SK-N-SH treated with all-trans-retinoic acid at 6 μM for 48 hours (cell line): Measurements from ENCODE around the gene PIH1D1.

ENCODE experiments used
- ATAC-seq: fragments of 200-7000 bp; cut with Tn5 transposase; 3 replicates; pipeline ENCODE4 v1.9.1; 2020; ENCODE audit warnings: mild to moderate bottlenecking, moderate library complexity
- BACH2 ChIP-seq: fragments of 250-450 bp; sonication (Bioruptor Pico); IDR thresholded peaks from 2 replicates; pipeline ENCODE4 v1.9.0; 2021; ENCODE audit warnings: mild to moderate bottlenecking, borderline replicate concordance
- CSDC2 ChIP-seq: fragments of 250-450 bp; sonication (Bioruptor Pico); IDR thresholded peaks from 2 replicates; pipeline ENCODE4 v1.5.0; 2020; ENCODE audit warnings: mild to moderate bottlenecking, moderate library complexity
- ESRRG ChIP-seq: fragments of 250-450 bp; sonication (Bioruptor Pico); IDR thresholded peaks from 2 replicates; pipeline ENCODE4 v1.6.1; 2021; ENCODE audit warnings: mild to moderate bottlenecking
- GLIS3 ChIP-seq: fragments of 250-450 bp; sonication (Bioruptor Pico); IDR thresholded peaks from 2 replicates; pipeline ENCODE4 v1.5.0; 2020; ENCODE audit warnings: mild to moderate bottlenecking, moderate library complexity
- OSR1 ChIP-seq: fragments of 250-450 bp; sonication (Bioruptor Pico); IDR thresholded peaks from 2 replicates; pipeline ENCODE4 v1.8.0; 2022; ENCODE audit warnings: moderate library complexity, mild to moderate bottlenecking, inconsistent platforms
- PPARA ChIP-seq: fragments of 250-450 bp; sonication (Bioruptor Pico); IDR thresholded peaks from 2 replicates; pipeline ENCODE4 v1.5.0; 2020; ENCODE audit warnings: mild to moderate bottlenecking, borderline replicate concordance
- RARB ChIP-seq: fragments of 250-450 bp; sonication (Bioruptor Pico); IDR thresholded peaks from 2 replicates; pipeline ENCODE4 v1.8.0; 2021; ENCODE audit warnings: mild to moderate bottlenecking, moderate library complexity
- SNAI2 ChIP-seq: fragments of 250-450 bp; sonication (Bioruptor Pico); IDR thresholded peaks from 2 replicates; pipeline ENCODE4 v1.5.0; 2020; ENCODE audit warnings: mild to moderate bottlenecking, moderate library complexity
- TCF4 ChIP-seq: fragments of 250-450 bp; sonication (Bioruptor Pico); IDR thresholded peaks from 2 replicates; pipeline ENCODE4 v1.8.0; 2021; ENCODE audit warnings: mild to moderate bottlenecking, moderate library complexity, borderline replicate concordance
- TOX ChIP-seq: fragments of 250-450 bp; sonication (Bioruptor Pico); IDR thresholded peaks from 2 replicates; pipeline ENCODE4 v1.8.0; 2021; ENCODE audit warnings: mild to moderate bottlenecking, moderate library complexity, borderline replicate concordance
- ZC3H10 ChIP-seq: fragments of 250-450 bp; sonication (Bioruptor Pico); IDR thresholded peaks from 2 replicates; pipeline ENCODE4 v1.5.1; 2021; ENCODE audit warnings: mild to moderate bottlenecking, moderate library complexity
- ZFP3 ChIP-seq: fragments of 250-450 bp; sonication (Bioruptor Pico); IDR thresholded peaks from 2 replicates; pipeline ENCODE4 v1.5.0; 2020; ENCODE audit warnings: mild to moderate bottlenecking, moderate library complexity
- ZFP30 ChIP-seq: fragments of 450-650 bp; formaldehyde crosslinking; IDR thresholded peaks from 2 replicates; pipeline ENCODE4 v1.5.0; 2022; ENCODE audit warnings: mild to moderate bottlenecking, moderate library complexity
- ZNF8 ChIP-seq: fragments of 450-650 bp; formaldehyde crosslinking; IDR thresholded peaks from 2 replicates; pipeline ENCODE4 v1.5.0; 2020; ENCODE audit warnings: mild to moderate bottlenecking, moderate library complexity
- TF ChIP-seq, protein P1 (sequence below): fragments of 250-450 bp; sonication (Bioruptor Pico); IDR thresholded peaks from 2 replicates; pipeline ENCODE4 v1.8.0; 2020; ENCODE audit warnings: mild to moderate bottlenecking, moderate library complexity, borderline replicate concordance
- TF ChIP-seq, protein P2 (sequence below): fragments of 250-450 bp; sonication (Bioruptor Pico); IDR thresholded peaks from 2 replicates; pipeline ENCODE4 v1.5.1; 2020; ENCODE audit warnings: low read depth, mild to moderate bottlenecking, moderate library complexity
- TF ChIP-seq, protein P3 (sequence below): fragments of 250-450 bp; sonication (Bioruptor Pico); IDR thresholded peaks from 2 replicates; pipeline ENCODE4 v1.5.0; 2020; ENCODE audit warnings: mild to moderate bottlenecking, moderate library complexity
- TF ChIP-seq, protein P4 (sequence below): fragments of 250-450 bp; sonication (Bioruptor Pico); IDR thresholded peaks from 2 replicates; pipeline ENCODE4 v1.5.1; 2021; ENCODE audit warnings: mild to moderate bottlenecking, moderate library complexity

PIH1D1 gene

DNA sequence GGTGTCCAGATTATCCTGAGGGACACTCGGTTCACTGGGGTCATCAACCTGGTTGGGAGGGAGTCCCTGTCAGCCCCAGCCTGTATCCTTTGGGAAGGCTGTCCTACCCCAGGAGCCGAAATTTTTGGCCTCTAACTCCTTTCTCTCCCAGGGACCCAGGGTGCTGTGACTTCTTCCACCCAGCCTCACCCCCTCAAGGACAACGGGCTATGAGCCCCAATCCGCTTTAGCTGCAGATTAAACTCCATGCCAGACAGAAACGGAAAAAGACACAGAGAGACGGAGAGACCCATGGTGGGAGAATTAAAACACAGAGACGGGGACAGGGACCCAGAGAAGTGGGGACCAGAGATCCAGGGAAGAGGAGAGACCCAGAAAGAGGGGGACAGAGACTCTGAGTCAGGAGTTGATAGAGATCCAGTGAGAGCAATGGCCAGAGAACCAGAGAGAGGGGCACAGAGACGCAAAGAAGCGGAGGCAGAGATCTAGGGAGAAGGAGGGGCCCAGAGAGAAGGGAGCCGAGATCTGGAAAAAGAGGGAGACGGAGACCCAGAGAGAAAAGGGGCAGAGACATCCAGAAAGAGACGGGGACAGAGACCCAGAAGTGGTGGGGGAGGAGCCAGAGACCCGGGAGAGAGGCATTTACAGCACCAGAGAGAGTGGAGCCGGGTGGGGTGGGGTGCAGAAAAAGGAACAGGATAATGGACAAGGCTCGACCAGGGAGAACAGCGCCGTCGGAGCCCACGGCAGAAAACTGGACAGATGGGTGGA, 11.0 kb downstream of the PIH1D1 start (continued):
- no peak for TF ChIP-seq OSR1 (CRISPR knock-in tag)
- no peak for TF ChIP-seq ZNF8 (CRISPR knock-in tag)
- TF ChIP-seq RARB = no peak
- TF ChIP-seq, protein P1, sequence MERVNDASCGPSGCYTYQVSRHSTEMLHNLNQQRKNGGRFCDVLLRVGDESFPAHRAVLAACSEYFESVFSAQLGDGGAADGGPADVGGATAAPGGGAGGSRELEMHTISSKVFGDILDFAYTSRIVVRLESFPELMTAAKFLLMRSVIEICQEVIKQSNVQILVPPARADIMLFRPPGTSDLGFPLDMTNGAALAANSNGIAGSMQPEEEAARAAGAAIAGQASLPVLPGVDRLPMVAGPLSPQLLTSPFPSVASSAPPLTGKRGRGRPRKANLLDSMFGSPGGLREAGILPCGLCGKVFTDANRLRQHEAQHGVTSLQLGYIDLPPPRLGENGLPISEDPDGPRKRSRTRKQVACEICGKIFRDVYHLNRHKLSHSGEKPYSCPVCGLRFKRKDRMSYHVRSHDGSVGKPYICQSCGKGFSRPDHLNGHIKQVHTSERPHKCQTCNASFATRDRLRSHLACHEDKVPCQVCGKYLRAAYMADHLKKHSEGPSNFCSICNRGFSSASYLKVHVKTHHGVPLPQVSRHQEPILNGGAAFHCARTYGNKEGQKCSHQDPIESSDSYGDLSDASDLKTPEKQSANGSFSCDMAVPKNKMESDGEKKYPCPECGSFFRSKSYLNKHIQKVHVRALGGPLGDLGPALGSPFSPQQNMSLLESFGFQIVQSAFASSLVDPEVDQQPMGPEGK = no peak
- no peak for TF ChIP-seq BACH2 (CRISPR knock-in tag)
- TF ChIP-seq, protein P2, sequence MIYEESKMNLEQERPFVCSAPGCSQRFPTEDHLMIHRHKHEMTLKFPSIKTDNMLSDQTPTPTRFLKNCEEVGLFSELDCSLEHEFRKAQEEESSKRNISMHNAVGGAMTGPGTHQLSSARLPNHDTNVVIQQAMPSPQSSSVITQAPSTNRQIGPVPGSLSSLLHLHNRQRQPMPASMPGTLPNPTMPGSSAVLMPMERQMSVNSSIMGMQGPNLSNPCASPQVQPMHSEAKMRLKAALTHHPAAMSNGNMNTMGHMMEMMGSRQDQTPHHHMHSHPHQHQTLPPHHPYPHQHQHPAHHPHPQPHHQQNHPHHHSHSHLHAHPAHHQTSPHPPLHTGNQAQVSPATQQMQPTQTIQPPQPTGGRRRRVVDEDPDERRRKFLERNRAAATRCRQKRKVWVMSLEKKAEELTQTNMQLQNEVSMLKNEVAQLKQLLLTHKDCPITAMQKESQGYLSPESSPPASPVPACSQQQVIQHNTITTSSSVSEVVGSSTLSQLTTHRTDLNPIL (CRISPR knock-in tag) = no peak
- no peak for TF ChIP-seq ZC3H10 (CRISPR knock-in tag)

DNA sequence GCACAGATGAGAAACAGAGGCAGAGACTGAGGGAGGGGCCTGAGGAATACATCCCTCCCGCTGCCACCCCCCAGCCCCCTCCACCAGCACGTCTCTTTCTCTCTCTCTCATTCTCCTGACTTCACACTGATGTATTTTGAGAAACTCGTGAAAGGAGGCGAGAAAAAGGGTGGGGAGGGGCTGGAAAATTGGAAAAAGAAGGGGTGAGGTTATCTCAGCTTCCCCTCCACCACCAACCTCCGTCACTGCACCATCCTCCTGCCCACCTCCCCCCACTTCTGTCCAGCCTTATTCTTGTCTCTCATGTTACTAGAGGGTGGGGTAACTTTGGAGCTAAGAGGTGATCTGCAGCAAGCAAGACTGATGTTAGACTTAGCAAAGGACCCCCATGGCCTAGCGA, 11.8 kb downstream of the PIH1D1 start:
- ATAC-seq = no peak
- TF ChIP-seq ZNF8 (CRISPR knock-in tag) = no peak

DNA sequence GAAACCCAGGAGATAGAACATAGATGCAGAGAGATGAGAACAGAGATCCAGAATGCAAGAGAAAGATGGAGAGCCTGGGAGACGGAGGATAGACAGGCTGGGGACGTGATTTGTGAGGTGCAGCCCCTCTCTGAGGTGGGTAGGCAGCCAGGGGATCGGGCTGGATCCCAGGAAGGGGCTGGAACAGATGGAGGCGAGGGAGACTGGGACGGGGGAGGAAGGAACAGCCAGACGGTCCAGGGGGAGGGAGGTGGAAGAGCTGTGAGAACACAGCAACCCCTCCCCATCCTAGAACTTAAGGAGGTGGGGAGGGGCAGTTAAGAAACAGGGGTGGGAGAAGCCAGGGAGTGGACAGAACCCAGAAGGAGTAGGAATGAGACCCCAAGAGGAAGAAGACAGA, 13.4 kb downstream of the PIH1D1 start:
- TF ChIP-seq OSR1 (CRISPR knock-in tag) = no peak
- no peak for TF ChIP-seq ZNF8 (CRISPR knock-in tag)
- no peak for TF ChIP-seq BACH2 (CRISPR knock-in tag)
- no peak for TF ChIP-seq CSDC2 (CRISPR knock-in tag)
- no peak for TF ChIP-seq ESRRG (CRISPR knock-in tag)
- TF ChIP-seq, protein P3, sequence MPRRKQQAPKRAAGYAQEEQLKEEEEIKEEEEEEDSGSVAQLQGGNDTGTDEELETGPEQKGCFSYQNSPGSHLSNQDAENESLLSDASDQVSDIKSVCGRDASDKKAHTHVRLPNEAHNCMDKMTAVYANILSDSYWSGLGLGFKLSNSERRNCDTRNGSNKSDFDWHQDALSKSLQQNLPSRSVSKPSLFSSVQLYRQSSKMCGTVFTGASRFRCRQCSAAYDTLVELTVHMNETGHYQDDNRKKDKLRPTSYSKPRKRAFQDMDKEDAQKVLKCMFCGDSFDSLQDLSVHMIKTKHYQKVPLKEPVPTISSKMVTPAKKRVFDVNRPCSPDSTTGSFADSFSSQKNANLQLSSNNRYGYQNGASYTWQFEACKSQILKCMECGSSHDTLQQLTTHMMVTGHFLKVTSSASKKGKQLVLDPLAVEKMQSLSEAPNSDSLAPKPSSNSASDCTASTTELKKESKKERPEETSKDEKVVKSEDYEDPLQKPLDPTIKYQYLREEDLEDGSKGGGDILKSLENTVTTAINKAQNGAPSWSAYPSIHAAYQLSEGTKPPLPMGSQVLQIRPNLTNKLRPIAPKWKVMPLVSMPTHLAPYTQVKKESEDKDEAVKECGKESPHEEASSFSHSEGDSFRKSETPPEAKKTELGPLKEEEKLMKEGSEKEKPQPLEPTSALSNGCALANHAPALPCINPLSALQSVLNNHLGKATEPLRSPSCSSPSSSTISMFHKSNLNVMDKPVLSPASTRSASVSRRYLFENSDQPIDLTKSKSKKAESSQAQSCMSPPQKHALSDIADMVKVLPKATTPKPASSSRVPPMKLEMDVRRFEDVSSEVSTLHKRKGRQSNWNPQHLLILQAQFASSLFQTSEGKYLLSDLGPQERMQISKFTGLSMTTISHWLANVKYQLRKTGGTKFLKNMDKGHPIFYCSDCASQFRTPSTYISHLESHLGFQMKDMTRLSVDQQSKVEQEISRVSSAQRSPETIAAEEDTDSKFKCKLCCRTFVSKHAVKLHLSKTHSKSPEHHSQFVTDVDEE (CRISPR knock-in tag) = no peak
- no peak for TF ChIP-seq ZC3H10 (CRISPR knock-in tag)
- TF ChIP-seq, protein P1 = no peak
- no peak for TF ChIP-seq TCF4 (CRISPR knock-in tag)
- TF ChIP-seq TOX (CRISPR knock-in tag) = no peak
- TF ChIP-seq, protein P4, sequence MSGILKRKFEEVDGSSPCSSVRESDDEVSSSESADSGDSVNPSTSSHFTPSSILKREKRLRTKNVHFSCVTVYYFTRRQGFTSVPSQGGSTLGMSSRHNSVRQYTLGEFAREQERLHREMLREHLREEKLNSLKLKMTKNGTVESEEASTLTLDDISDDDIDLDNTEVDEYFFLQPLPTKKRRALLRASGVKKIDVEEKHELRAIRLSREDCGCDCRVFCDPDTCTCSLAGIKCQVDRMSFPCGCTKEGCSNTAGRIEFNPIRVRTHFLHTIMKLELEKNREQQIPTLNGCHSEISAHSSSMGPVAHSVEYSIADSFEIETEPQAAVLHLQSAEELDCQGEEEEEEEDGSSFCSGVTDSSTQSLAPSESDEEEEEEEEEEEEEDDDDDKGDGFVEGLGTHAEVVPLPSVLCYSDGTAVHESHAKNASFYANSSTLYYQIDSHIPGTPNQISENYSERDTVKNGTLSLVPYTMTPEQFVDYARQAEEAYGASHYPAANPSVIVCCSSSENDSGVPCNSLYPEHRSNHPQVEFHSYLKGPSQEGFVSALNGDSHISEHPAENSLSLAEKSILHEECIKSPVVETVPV = no peak
- no peak for TF ChIP-seq GLIS3
- no peak for TF ChIP-seq ZFP30 (CRISPR knock-in tag)
- TF ChIP-seq RARB = no peak
- no peak for TF ChIP-seq PPARA (CRISPR knock-in tag)
- ATAC-seq = no peak

DNA sequence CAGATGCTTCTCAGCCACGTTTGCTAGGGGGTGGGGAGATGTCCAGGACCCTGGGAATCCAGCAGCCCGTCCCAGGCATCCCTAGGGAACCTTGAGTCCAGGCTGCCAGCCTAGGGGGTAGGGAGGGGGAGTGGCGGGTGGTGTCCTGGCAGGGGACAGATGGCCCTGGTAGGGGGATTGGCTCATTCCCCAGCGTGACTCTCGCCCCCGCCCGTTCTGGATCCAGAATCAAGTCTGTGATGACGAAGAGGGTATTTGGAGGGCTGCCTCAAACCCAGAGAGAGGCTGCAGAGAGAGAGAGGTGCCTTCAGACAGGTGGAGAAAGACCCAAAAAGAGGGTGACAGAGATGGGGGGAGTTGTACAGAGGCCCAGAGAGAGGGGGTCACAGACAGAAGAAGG, 14.4 kb downstream of the PIH1D1 start:
- no peak for ATAC-seq
- no peak for TF ChIP-seq CSDC2 (CRISPR knock-in tag)
- no peak for TF ChIP-seq SNAI2
- TF ChIP-seq, protein P1 = no peak
- TF ChIP-seq ESRRG (CRISPR knock-in tag) = no peak
- TF ChIP-seq ZFP3 = no peak
- TF ChIP-seq GLIS3 = no peak
- TF ChIP-seq PPARA (CRISPR knock-in tag) = no peak
- TF ChIP-seq, protein P4 = no peak
- TF ChIP-seq, all 23 proteins: peak for 0
